Spleen (tissue), 11 donors: Measurements from ENCODE around the gene SCO1. TPM values are rescaled to one million over a fixed set of nuclear protein-coding genes. Genes with fewer than 3 reads are reported as not detected.

Experiments used
- DNase-seq: peaks from one replicate; pipeline ENCODE4 v3.0.0-alpha.2; 2020
- H3K27ac ChIP-seq, 8 donors: fragments of 200-600 bp; sonication (generic) in 7 of 8; 1 replicate in 4 of 8; 2 replicates in 4 of 8; pipeline versions ENCODE4 v1.5.0 to v1.8.0; 2016 to 2021; ENCODE audit warnings: inconsistent platforms in 4 of 8, mild to moderate bottlenecking in 4 of 8, moderate library complexity in 1 of 8
- H3K27me3 ChIP-seq, 7 donors: fragments of 200-600 bp; sonication (generic) in 6 of 7; replicated peaks in 1 of 7; 1 replicate in 4 of 7; 2 replicates in 3 of 7; pipeline versions ENCODE4 v1.5.0 to v1.8.0; 2016 to 2021; ENCODE audit warnings: inconsistent platforms in 3 of 7, mild to moderate bottlenecking in 1 of 7
- H3K36me3 ChIP-seq, 6 donors: fragments of 200-600 bp; sonication (generic) in 5 of 6; 1 replicate in 4 of 6; 2 replicates in 2 of 6; pipeline versions ENCODE4 v1.5.0 to v1.8.0; 2016 to 2021; ENCODE audit warnings: inconsistent platforms in 2 of 6
- H3K4me1 ChIP-seq, 6 donors: fragments of 200-600 bp; sonication (generic) in 5 of 6; 1 replicate in 3 of 6; 2 replicates in 3 of 6; pipeline versions ENCODE4 v1.5.0 to v1.8.0; 2016 to 2021; ENCODE audit warnings: inconsistent platforms in 3 of 6
- H3K4me3 ChIP-seq, 8 donors: fragments of 200-600 bp; sonication (generic) in 7 of 8; 1 replicate in 4 of 8; 2 replicates in 4 of 8; pipeline versions ENCODE4 v1.5.0 to v1.8.0; 2016 to 2021; ENCODE audit warnings: inconsistent platforms in 4 of 8, mild to moderate bottlenecking in 4 of 8, moderate library complexity in 2 of 8
- H3K9me3 ChIP-seq, 8 donors: fragments of 200-600 bp; sonication (generic) in 7 of 8; 1 replicate in 4 of 8; 2 replicates in 4 of 8; pipeline versions ENCODE4 v1.5.0 to v1.8.0; 2016 to 2021; ENCODE audit warnings: inconsistent platforms in 4 of 8
- CTCF ChIP-seq, 11 experiments: fragments of 200-600 bp in 7 of 11; fragments of 450-650 bp in 4 of 11; sonication (generic) in 4 of 11; IDR thresholded peaks in 8 of 11; conservative IDR thresholded peaks in 3 of 11; 1 replicate in 7 of 11; 2 replicates in 4 of 11; pipeline versions ENCODE4 v1.4.0 to v1.8.0; 2016 to 2021; ENCODE audit warnings: antibody characterized with exemption in 11 of 11, inconsistent platforms in 4 of 11, mild to moderate bottlenecking in 1 of 11
- POLR2A ChIP-seq, 3 donors: fragments of 450-650 bp; IDR thresholded peaks; one replicate each; pipeline ENCODE4 v1.5.1; 2017; ENCODE audit warnings: antibody characterized with exemption in 3 of 3, mild to moderate bottlenecking in 1 of 3
- POLR2AphosphoS5 ChIP-seq, 3 donors: sonication (generic); formaldehyde crosslinking; IDR thresholded peaks; one replicate each; pipeline ENCODE4 v1.5.1; 2017; ENCODE audit warnings: antibody characterized with exemption in 3 of 3
- WGBS, 5 donors: extraction: QIAGEN DNeasy Blood & Tissue Kit in 3 of 5; methylation state at CpG; one replicate each; pipeline versions ENCODE4 v1.1.5 to v1.1.7; 2013 to 2018; 5-methylcytosine and 5-hydroxymethylcytosine counted together
- intact Hi-C: fragments of 100-400 bp; cut with DNase I; formaldehyde crosslinking; loops from one replicate; pipeline ENCODE4 v1.15.0; 2023; ENCODE audit warnings: low total_unique reads
- polyA plus RNA-seq, 3 donors: library from polyadenylated mRNA; stranded (reverse); fragments of 200-250 nt; gene quantifications; one replicate each; pipeline ENCODE4 v1.2.1, GENCODE V29; 2013
- total RNA-seq, 7 donors: library from RNA; depleted of rRNA in 3 of 7; stranded (reverse); fragments of >200 nt in 3 of 7; fragmentation: NEBNext Ultra II Directional in 4 of 7; extraction: Animal tissue kit (Norgen Biotek cat#: 25700) in 4 of 7; gene quantifications; one replicate each; pipeline versions ENCODE4 v1.1.0 to v1.2.1, GENCODE V29; 2016 to 2021
- donor health status: healthy with polysubstance abuse.
- donor health status: DM: no; HTN: no; CAD: no; lungs with moderate emphysema.
- donor health status: DM: no; HTN: no; CAD: no.
- donor health status: Bipolar disorder and iron deficiency.
- donor health status: healthy.
- donor health status: DM: no; HTN: no; CAD: no.
- donor health status: DM: yes; HTN: yes; CAD: no.

SCO1 gene
- total and polyA plus RNA-seq, 10 donors, result 5.4 to 31.1 (median 16.1) TPM

DNA sequence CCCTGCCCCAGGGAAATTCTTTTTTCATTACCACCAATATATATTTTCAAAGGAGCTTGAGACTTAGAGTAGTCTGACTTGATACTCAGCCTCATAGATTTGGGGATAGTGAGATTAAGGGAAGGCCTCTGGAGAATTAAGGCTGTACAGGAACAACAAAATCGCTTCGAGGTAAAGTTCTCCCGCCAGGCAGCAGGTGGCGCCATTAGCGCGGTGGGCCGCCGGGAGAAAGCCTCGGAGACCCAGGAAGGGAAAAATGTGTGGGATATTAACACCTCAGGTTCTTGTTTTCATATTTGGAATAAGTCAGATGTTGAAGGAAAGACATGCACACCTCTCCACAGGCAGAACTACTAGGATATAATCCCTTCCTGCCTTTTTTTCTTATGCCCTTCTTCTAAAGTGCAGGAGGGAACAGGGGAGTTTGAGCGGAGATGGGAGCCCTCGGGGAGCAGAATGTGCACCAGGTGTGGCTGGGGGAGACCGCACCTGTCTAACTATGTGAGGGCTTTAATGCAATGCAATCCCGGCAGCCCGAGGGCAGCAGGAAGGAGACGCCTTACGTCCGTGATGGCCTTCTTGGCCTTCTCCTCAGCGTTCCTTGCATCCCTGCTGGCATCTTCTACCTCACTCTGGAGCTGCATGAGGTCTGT is 66.2 kb downstream of the SCO1 start:
- Histone ChIP-seq H3K36me3 (peaks cover 0 to 59% (median 5%) of the 10 kb centered on the region in 6 donors), H3K27me3 (no peaks in the 10 kb centered on the region), H3K4me1 (peaks cover 0 to 12% (median 0%) of the 10 kb centered on the region in 6 donors), H3K9me3 (no peaks in the 10 kb centered on the region), H3K4me3 (no peak overlapping the region), H3K27ac (no peak overlapping the region)
- no peak for TF ChIP-seq POLR2A (IDR thresholded peaks at IDR 0.05)
- no peak for TF ChIP-seq POLR2AphosphoS5 (IDR thresholded peaks at IDR 0.05)
- peak in 9 of 11 experiments; percentile 36 to 82 (median 70) for TF ChIP-seq CTCF (IDR thresholded peaks at IDR 0.05 in 8 of 11, conservative IDR thresholded peaks at IDR 0.05 in 3 of 11)
- intact Hi-C loops, result no loop called here
- WGBS, 5 donors, result 50 to 55% (median 52%) methylated on average over 18 of the region's 18 CpGs
- peak; percentile 74 for DNase-seq

DNA sequence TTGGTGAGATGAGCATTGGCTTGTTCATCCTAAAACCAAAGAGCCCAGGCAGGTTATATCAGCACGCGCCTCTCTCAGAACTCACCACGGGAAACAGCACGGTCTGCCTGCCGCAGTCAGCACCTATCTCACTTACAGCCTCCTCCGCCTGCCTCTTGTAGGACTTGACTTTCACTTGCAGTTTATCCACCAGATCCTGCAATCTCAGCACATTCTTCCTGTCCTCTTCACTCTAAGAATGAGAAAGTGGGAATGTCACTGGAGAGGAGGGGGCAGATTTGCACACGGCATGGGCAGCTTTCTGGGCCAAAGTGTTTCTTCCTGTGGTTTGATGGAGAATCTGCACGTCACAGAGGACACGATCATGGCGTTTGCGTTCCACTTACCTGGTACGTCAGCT is 67.6 kb downstream of the SCO1 start:
- no peaks in the 10 kb centered on the region for H3K9me3 ChIP-seq
- peaks cover 0 to 49% (median 5%) of the 10 kb centered on the region in 6 donors for H3K36me3 ChIP-seq
- intact Hi-C loops, result no loop called here
- no peak overlapping the region for H3K27ac ChIP-seq
- H3K4me3 ChIP-seq, result no peak overlapping the region
- DNase-seq, result peak; percentile 39
- H3K4me1 ChIP-seq, result peaks cover 0 to 12% (median 0%) of the 10 kb centered on the region in 6 donors
- TF ChIP-seq POLR2AphosphoS5 (IDR thresholded peaks at IDR 0.05) (no peak), CTCF (IDR thresholded peaks at IDR 0.05 in 8 of 11, conservative IDR thresholded peaks at IDR 0.05 in 3 of 11) (no peak), POLR2A (IDR thresholded peaks at IDR 0.05) (no peak)
- H3K27me3 ChIP-seq, result no peaks in the 10 kb centered on the region
- WGBS, 5 donors, result 82 to 93% (median 90%) methylated on average over 12 of the region's 12 CpGs

DNA sequence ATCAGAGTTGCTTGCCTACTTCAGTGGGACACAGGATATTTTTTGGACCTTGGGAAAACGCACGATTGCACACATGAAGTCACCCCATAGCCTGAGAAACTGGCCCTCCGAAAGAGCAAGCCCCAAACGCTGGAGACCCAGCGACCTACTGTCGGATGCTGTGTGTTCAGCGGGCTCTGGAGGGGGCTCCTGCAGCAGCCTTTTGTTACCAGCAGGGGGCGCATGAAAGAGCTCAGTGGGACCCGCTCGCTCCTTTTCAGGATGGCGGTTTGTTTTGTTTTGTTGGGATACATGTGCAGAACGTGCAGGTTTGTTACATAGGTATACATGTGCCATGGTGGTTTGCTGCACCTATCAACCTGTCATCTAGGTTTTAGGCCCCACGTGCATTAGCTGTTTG is 68.6 kb downstream of the SCO1 start:
- Histone ChIP-seq H3K4me1 (peaks cover 0 to 7% (median 0%) of the 10 kb centered on the region in 6 donors), H3K4me3 (no peak overlapping the region), H3K27ac (no peak overlapping the region), H3K27me3 (no peaks in the 10 kb centered on the region), H3K36me3 (peaks cover 0 to 39% (median 5%) of the 10 kb centered on the region in 6 donors), H3K9me3 (no peaks in the 10 kb centered on the region)
- intact Hi-C loops, result no loop called here
- 84 to 92% (median 90%) methylated on average over 13 of the region's 13 CpGs for WGBS, 5 donors
- TF ChIP-seq POLR2A (IDR thresholded peaks at IDR 0.05), result no peak
- peak in 6 of 11 experiments; percentile 20 to 50 (median 28) for TF ChIP-seq CTCF (IDR thresholded peaks at IDR 0.05 in 8 of 11, conservative IDR thresholded peaks at IDR 0.05 in 3 of 11)
- DNase-seq, result no peak

- no peak overlapping the region for H3K4me3 ChIP-seq
- H3K27me3 ChIP-seq, result no peaks in the 10 kb centered on the region
- WGBS, 5 donors, result 78 to 88% (median 85%) methylated on average over 9 of the region's 9 CpGs
- intact Hi-C loops, result no loop called here
- H3K9me3 ChIP-seq, result no peaks in the 10 kb centered on the region
- no peaks in the 10 kb centered on the region for H3K4me1 ChIP-seq
- no peak for TF ChIP-seq CTCF (IDR thresholded peaks at IDR 0.05 in 8 of 11, conservative IDR thresholded peaks at IDR 0.05 in 3 of 11)
- TF ChIP-seq POLR2A (IDR thresholded peaks at IDR 0.05), result no peak
- no peak for TF ChIP-seq POLR2AphosphoS5 (IDR thresholded peaks at IDR 0.05)
- DNase-seq, result no peak
- no peak overlapping the region for H3K27ac ChIP-seq
- peaks cover 0 to 22% (median 5%) of the 10 kb centered on the region in 6 donors for H3K36me3 ChIP-seq
Measured at GRCh38 chr17:10626390-10626789, 70.9 kb downstream of the SCO1 start.
